ENCODE results near the gene NDRG2.
A peak's percentile ranks its signal among the peaks of the same experiment; 100 is the strongest.
"Not testable (repeated sequence)": the region's sequence is repeated elsewhere in the genome, so short reads cannot be mapped to it uniquely, and the experiment has no call there.

NDRG2 gene

DNA sequence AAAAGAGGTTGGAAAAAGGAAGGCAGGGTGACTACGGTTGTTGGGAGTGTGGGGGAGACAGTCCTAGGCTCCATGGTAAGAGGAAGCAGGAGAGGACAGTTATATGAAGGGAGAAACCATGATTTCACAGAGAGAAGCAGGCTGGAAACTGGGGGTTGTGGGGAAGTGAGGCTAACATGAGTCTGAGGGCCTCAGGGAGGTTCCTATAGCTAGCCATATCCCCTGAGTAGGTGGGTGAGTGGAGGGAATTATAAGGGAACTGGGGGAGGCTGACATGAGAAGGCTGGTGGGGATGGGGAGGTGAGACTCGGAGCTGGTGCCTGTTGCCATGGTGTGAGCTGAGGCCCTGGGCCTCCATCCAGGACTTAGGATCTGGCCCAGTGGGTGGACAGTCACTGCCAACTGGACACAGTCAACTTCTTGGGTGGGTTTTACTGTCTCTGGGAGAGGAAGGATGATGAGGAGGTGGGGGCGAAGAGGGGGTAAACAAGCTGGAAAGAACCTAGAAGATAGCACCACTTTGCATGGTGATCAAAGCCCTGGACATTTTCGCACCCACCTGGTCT, 8.4 kb upstream of the NDRG2 start:
- no peak for FAIRE-seq

DNA sequence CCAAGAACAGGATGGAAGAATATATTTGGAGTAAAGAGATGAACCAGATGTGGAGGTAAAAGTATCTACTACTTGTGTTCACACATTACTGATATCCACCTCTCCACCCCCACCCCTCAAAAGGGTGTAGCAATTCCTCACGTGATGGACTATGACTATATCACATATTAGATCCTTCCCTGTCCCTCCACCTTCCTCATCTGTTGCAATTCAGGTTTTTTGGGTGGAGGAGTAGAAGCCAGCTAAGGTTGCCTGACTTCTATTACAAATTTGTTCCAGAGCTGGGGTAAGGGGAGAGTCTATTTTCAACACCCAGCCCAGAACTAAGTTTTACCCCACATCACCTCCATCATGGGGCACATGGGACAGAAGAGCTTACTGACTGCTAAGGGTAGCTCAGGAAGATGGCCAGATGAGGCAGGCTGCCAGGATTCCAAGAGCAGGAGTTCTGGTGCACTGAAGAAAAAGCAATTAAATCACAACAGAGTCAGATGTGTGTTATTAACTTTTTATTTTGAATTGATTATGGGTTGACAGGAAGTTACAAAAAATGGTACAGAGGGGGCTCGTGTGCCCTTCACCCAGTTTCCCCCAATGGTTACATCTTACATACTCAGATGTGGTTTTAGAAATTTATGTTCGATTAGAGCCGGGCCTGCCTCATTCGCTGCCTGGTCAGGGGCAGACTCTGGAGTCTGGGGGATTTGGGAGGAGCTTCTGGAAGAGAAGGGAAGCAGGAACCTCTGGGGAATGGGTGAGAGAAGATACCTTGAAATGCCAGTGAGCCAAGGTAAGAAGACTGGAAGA, 7.7 kb upstream of the NDRG2 start:
- FAIRE-seq, result no peak

DNA sequence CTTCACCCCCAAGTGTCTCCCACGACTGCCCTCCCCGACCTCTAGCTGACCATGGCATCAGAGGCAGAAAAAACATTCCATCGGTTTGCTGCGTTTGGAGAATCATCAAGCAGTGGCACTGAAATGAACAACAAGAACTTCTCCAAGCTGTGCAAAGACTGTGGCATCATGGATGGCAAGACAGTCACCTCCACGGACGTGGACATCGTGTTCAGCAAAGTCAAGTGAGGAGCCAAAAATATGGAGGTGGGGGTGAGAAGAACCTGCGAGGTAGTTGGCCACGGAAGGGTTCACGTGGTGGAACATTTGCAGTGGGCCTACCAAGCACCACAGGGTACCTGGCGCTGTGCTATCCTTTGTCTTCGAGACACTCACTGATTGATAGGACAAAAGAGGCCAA, 5.7 kb upstream of the NDRG2 start:
- FAIRE-seq, result no peak

DNA sequence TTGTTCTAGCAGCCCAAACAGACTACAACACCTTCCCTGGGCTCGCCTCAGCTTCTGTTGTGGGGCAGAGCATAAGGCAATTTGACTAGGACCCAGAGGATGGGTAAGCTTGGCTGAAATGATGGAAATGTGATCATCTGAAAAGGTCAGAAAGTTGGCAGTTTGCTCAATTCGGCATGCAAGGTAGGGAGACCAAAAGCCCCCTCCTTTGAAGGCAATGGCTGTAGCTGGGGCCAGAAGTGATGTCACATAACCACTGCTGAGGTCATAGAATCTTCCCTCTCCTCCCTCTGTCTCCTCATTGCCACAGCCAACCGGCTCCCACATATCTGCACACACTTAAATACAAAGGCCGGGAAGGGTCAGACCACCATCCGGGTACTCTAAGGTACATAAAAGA, 5.1 kb upstream of the NDRG2 start, which contains the start of gene TPPP2:
Gene TPPP2, plus strand, starts transcription at position 301 of the 400 bp plus-strand sequence. CDS start 365 bp downstream, outside the sequence.
- no peak for FAIRE-seq

DNA sequence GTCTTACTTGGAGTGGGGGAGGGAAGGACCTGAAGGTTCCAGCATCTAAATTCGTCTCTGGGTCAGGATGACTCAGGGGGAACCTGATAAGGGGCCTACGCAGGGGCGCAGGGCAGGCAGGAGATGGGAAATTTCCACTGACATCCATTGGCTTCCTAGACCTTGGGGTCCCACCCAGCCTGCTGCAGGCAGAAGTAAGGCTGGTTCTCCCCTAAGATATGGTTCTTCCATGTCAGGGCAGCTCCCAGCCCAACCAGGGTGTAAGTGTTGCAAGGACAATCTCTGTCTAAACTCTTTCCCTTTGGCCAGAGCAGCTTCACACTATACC, 2.1 kb upstream of the NDRG2 start:
- FAIRE-seq, result no peak

DNA sequence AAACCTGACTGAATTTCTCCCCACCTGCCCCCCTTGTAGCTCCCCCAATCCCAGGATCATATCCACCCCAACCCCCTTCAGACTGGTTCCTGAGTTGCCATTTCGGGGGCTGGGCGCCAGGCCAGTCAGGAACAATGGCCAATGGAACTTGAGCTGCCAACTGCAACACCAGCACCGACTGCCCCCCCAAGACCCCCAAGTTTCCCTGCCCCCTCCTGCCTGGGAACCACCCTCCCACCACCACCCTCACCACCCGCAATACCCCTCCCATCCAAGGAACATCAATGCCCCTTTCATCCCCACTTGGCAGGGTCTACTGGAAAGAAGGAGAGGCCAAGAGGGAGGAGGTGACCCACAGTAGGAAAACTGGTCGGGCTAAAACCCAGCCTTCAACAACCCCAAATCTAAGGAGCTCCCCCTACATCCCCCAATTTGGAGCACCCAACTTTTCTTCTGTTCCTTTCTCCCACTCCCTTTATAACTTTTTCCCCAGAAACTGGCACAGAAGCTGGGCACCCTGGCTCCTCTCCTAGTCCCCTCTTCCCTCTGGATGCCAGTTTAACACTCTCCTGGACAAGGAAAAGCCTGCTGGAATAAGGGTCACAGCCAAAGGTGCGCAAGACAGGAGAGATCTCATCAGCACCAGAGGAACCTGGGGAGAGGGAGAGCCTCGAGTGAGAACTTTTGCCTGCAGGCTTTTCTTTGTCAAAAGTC, 1.6 kb upstream of the NDRG2 start:
- no peak for FAIRE-seq

DNA sequence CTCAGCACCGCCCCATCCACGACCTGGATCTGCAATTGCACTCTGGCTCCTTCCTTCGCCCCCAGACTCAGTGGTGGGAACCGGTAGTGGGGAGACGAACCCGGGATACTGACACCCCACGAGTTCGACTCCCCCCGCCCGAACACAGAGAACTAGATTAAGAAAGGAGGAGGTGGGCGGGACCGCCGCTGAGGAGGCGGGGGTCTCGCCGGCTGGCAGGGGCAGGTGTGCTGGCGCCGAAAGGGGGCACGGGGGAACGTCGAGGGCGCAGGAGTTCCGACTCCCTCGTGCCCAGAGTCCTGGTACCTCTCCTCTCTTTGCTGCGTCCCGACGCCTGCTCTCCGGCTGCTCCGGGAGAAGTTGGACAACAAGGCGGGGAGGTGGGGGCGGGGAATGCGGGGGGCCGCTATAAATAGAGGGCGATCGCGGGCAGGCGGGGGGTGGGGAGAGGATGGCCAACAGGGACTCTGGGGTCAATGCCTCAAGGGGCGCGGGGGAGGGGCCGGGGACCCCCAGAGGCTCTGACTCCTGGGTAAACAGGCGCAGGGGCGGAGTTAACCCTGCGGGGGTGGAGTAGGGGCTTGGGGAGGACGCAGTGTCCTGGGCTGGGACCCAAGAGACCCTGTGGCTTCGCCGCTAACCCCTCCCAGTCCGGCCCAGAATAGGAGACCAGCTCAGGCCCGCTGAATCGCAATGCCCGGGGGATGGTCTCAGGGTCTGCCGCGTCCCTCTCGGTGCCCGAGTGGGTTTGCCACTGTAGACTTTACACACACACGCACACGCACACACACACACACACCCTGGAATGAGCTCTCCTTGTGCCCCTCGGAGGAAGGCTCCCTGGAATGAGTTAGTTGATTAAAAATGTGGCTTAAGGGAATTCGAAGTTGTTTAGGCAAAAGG, 761 bp upstream of the NDRG2 start:
- no peak for FAIRE-seq

DNA sequence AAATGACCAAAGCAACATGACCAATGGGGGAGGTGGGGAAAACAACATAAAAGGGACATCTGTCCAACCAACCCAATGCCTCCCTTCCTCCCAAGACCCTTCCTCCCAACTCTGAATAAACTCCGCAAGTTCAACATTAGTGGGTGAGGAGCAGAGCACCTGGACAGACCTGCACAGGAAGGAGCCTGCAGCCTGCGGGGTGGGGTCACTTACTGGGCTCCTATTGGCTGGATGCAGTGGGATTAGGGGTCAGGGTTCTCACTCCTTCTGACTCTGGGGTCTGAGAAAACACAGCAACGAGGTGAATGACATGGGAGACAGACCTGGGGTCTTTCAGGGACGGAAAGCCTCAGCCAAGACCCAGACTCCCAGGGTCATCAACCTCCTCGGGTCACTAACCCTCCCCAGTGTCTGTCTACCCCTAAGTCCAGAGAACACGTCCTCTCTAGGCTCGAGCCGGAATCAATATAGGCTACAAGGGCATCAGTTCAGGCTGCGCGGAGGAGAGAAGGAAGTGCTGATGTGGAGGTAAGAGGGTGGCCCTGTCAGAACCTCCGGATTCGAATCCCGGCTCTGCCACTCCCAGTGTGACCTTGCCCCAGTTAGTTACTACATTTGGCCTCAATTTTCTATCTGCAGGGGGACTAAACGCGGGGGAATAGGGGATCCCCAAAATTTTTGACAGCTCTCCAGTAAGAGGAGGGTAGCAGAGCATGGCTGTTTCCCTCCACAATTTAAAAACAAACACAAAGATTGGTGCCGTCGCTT, 860 bp downstream of the NDRG2 start:
- FAIRE-seq, result no peak

DNA sequence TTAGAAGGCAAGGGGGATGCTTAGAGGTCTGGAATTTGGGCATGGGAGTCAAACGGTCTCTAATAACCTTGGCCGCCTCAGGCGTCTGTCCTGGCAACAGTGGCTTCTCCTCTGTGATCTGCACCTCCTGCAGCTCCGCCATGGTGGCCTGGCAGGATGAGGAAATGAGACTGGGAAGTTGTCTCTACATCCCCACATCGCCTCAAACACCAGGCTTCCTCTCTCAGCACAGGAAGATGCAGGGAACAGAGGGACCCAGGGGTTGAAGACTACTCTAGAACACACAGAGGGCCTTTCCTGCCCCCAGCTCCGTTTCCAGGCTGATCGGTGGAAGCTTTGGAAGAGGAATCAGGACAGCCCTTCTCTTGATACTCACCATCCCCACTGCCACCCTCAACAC, 1.7 kb downstream of the NDRG2 start:
- no peak for FAIRE-seq

DNA sequence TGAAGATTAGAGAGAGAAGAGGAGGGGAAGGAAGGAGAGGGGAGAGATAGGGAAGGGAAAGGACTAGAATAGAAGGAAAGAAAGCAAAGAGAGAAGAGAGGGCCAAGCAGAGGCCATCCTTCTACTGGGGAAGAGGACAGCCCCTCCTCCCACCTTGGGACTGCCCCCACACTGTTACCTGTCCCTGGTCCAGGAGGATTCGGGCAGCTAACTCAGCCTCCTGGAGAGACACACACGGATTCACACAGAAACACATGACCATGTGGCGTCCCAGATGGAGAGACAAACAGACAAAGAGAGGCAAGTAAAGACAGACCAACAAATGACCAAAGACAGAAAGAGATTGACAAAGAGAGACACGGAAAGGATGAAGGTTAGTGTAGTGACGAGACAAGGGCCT, 2.2 kb downstream of the NDRG2 start:
- FAIRE-seq, result no peak

DNA sequence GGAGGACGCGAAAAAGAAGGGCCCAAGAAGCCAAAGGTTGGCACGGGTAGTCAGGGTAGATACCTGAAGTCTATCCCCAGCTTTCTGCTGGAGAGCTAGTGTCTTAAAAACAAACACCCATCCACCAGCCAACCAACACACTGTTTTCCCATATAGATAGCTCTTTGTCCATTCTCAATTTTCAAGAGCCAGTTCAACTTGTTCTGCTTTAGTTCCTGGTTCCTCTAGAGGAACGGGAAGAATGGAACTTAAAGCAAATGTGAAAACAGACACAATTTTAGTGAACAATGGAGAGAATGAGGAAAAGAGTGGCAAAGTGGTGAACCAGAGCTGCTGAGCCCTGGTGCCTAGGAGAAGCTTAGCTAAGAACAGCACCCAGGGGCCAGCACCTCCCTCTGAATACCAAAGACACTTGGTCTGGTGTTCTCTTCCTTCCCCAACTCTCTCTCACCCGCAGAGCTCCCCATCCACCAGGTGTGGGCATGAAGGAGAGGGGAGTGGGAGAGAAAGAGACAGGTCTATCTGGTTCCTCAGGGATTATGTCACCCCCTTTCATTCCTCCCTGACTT, 3.8 kb downstream of the NDRG2 start:
- FAIRE-seq, result no peak

DNA sequence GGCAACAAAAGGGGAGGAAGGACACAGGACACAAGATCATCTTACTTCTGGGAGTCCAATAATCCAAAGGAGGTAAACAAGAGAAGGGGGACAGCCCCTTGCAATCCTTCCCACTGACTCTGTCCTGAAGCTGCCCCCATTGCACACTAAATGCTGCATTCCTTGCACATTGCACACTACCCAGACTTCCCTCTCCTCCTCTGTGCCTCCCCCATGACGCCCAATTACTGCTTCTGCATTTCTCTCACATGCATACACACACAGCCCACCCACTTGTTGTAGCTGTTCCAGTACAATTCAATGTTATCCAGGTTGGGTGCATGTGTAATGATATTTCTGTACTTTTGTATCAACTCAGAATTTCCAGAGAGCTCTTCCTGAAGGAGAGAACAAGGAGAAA, 5.5 kb downstream of the NDRG2 start:
- FAIRE-seq, result no peak

DNA sequence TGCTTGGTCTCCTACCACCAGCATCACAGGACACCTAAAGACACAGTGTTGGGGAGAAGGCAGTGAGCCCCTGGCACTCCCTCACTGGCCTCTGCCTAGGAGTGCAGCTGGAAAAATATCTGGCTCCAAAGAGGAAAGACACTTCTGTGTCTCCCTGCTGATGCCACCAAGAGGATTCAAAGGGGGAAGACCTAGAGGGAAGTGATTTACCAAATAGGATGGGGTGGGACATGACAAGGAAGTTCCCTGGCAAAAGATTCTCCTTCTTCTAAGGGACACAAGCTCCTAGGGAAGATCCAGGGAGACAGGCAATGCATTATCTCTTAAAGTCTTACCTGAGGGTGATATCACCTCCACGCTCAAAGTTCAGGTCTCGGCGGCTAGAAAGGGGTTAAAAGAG, 6.1 kb downstream of the NDRG2 start:
- no peak for FAIRE-seq

DNA sequence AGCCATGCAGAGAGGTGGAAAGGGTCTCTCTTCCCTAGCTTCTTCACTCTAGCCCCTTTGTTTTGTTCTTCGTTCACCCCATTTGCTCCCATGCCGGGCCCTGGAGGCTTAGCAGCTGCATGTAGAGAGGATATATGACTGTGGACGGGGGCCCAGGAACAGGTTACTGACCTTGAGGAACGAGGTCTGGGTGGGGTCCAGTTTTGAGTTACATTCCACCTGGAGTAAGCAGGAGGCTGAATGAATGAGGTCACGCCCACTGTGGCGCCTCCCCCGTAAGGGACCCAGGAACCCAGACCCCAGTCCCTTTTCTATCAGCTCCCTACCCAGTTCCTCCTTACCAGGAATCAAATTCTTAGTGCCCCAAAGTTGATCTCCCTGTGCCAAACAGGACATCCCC, 6.6 kb downstream of the NDRG2 start:
- FAIRE-seq, result no peak

DNA sequence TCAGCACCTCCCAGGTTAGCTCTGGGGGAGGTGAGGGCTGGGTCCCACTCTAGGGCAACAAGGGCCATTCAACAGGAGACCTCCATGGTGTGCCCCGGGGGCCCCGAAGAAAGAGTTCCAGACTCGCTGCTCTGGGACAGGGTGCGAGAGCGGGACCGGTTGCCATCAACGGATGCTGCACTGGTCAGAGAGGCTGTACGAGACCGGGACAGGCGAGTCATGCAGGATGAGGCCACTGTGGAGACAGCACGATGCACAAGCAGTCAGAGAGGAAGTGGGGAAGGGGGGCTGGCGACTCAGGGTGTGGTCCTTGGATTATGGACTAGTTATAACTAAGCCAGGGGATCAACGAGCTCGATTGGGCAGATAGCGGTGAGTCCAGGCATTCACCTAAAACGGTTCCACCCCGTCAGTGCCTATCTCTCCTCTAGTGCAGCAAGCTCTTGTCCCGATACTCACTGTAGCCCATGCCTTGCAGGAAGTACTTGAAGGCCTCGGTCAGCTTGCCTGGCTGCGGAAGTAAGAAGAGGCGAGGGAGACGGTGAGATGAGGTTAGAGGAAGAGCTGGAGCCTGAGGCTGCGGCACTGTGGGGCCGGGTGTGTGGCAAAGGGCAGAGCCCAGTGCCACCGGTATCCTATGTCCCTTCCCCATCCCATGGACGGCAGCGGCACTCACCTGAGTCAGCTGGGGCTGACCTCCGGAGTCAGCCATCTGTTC, 7.2 kb downstream of the NDRG2 start:
- FAIRE-seq, result no peak

DNA sequence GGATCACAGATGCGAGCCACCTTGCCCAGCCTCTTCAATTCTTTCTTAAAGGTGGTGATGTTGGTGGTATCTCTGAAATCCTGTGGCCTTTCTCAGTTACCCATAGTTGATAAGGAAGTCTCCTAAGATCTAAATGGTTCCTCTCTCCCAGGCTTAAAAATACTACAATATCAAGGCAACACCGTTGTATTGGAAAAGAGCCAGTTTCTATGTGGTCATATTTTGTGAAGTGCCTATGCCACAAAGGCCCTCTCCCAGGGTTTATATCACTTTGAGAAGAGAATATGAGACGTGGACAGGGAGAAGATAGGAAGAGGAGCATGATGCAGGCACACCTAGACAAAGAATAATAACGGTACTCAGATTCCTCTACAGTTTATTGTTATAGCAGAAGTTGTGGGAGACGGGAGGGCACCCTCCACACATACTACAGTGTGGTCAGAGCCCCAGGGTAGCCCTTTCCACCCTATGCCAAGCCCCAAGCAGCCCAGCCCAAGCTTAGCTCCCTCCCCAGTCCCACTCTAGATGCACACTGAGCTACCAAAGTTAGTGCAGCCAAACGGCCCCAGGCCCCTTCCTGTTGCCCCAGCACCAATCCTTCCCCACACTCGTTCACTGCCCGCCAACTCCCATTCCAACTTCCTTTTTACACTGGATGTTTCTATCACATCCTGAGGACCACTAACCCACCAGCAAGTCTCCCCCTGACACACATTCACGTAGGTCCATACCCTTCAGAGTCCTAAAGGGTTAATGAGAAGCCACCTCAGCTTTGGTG, 8.3 kb downstream of the NDRG2 start:
- FAIRE-seq, result no peak

DNA sequence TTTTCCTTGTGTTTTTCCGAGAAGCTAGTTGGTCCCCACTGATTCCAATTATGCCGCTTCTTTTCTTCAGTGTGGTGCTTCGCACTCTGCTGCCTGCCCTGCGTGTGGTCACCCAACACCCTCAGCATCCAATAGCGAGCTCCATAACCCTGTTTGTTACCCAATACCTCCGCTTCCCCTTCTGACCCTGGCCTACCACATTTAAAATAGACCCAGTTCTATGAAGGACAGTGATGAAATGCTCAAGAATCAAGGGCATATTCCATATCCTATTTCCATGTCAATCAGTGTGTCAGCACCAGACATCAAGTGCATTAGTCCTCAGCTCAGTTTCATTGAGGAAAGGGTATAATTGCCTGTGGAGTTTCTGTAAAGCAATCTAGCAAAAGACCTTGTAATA, 9.5 kb downstream of the NDRG2 start:
- FAIRE-seq, result no peak

DNA sequence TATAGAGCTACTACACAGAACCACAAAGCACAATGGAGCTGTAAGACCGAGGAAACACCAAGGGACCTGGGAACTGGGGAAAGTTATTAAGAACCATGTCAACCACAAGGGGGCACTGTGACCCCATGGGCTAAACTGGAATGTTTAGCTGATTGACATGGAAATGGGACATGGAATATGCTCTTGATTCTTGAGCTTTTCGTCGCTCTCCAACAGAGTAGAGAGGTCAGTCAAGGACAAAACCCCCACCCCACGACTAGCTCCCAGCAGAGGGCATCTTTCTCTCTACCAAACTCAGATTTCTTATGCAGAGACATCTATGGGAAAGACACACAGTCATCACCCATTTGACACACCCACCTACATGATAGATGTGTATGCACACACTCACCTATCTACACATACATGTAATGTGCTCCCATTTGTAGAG, 10.1 kb downstream of the NDRG2 start:
- FAIRE-seq, result peak; percentile 63

DNA sequence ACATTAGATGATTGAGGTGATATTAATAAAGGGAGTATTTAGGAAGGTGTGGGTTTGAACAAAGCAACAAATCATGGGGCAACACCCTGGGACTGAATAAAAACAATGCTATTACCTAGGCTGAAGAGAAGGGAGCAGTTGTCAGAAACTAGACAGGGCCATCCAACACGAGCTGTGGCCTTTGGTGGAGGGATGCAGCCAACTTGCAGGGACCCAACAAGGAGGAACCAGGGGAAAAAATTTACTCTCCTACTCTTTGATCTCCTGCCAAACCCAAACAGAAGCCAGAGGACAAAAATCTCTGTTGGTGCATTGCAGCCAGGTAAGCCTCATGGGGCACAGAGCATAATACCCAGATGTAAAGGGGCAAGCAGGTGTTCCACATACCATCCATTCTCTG, 13.7 kb downstream of the NDRG2 start:
- FAIRE-seq, result no peak

DNA sequence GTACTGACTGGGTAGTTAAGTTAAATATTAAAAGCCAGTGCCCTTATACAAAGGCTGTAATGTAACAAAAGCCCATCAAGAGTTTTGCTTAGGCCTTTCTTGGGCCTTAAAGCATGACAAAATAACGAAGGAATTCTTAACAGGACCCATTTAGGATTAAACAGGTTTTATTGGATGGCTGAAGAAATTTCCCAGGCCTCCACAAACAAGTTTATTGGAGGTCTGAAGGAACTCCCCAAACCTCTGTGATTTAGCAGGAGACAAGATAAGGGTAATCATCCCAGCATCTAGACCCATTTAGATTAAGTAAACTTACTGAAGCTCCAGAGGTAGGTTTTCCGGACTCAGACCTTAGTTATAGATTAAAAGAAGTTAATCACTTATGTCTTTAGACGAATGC, 15.1 kb downstream of the NDRG2 start:
- not testable (repeated sequence) for FAIRE-seq

Measured in TTC549 (cell line).